GM12878 (cell line): ENCODE measurements around the gene ATP2A2. TPM values are rescaled to one million over a fixed set of nuclear protein-coding genes. Genes with fewer than 3 reads are reported as not detected.

ENCODE experiments used
- BCL3 ChIP-seq: IDR thresholded peaks from 2 replicates; pipeline ENCODE4 v1.6.1; 2011; ENCODE audit warnings: borderline replicate concordance, low read depth, mild to moderate bottlenecking, moderate library complexity, low read length; ENCODE audit not compliant: insufficient read depth, poor library complexity, severe bottlenecking
- CBX5 ChIP-seq: sonication (generic); IDR thresholded peaks from 2 replicates; pipeline ENCODE4 v1.6.1; 2016; ENCODE audit warnings: low read depth, moderate library complexity, mild to moderate bottlenecking, inconsistent platforms
- DPF2 ChIP-seq: fragments of 450-650 bp; IDR thresholded peaks from 2 replicates; pipeline ENCODE4 v1.6.1; 2017; ENCODE audit warnings: mild to moderate bottlenecking
- EGR1 ChIP-seq, 2 experiments: IDR thresholded peaks; 1 replicate in 1 of 2; 2 replicates in 1 of 2; pipeline ENCODE4 v1.6.1; 2011 to 2012; ENCODE audit warnings: low read depth in 2 of 2, low read length in 2 of 2, borderline replicate concordance in 1 of 2, mild to moderate bottlenecking in 1 of 2, moderate library complexity in 1 of 2
- IKZF1 ChIP-seq: fragments of 450-650 bp; conservative IDR thresholded peaks from 2 replicates; pipeline ENCODE4 v1.6.1; 2017; ENCODE audit warnings: antibody characterized with exemption, mild to moderate bottlenecking
- KLF5 ChIP-seq: fragments of 450-650 bp; IDR thresholded peaks from 2 replicates; pipeline ENCODE4 v1.6.1; 2014; ENCODE audit warnings: mild to moderate bottlenecking; ENCODE audit not compliant: partially characterized antibody
- MTA2 ChIP-seq: fragments of 450-650 bp; IDR thresholded peaks from 2 replicates; pipeline ENCODE4 v1.6.1; 2016; ENCODE audit warnings: low read depth, mild to moderate bottlenecking, moderate library complexity
- NBN ChIP-seq: fragments of 450-650 bp; IDR thresholded peaks from 2 replicates; pipeline ENCODE4 v1.6.1; 2016
- NFXL1 ChIP-seq: fragments of 450-650 bp; IDR thresholded peaks from 2 replicates; pipeline ENCODE4 v1.6.1; 2017; ENCODE audit warnings: antibody characterized with exemption, mild to moderate bottlenecking, borderline replicate concordance
- NFYB ChIP-seq: IDR thresholded peaks from 2 replicates; pipeline ENCODE4 v1.6.1; 2011; ENCODE audit warnings: low read depth, mild to moderate bottlenecking, low read length, improper control_type of control experiment, moderate library complexity; ENCODE audit not compliant: insufficient read depth
- NR2C1 ChIP-seq: fragments of 450-650 bp; IDR thresholded peaks from 2 replicates; pipeline ENCODE4 v1.6.1; 2017; ENCODE audit warnings: antibody characterized with exemption, mild to moderate bottlenecking, moderate library complexity
- PAX5 ChIP-seq: IDR thresholded peaks from 2 replicates; pipeline ENCODE4 v1.6.1; 2011; ENCODE audit warnings: low read depth, low read length, borderline replicate concordance
- POLR2AphosphoS2 ChIP-seq: IDR thresholded peaks from 2 replicates; pipeline ENCODE4 v1.6.1; 2011; ENCODE audit warnings: low read depth, mild to moderate bottlenecking, low read length, improper control_type of control experiment, moderate library complexity
- RFX5 ChIP-seq: IDR thresholded peaks from 2 replicates; pipeline ENCODE4 v1.6.1; 2011; ENCODE audit warnings: low read depth, low read length, improper control_type of control experiment
- RUNX3 ChIP-seq: IDR thresholded peaks from 2 replicates; pipeline ENCODE4 v1.6.1; 2012; ENCODE audit warnings: low read length, inconsistent platforms
- SREBF2 ChIP-seq: IDR thresholded peaks from 2 replicates; pipeline ENCODE4 v1.6.1; 2012; ENCODE audit warnings: mild to moderate bottlenecking, low read length
- TAF1 ChIP-seq: IDR thresholded peaks from 2 replicates; pipeline ENCODE4 v1.6.1; 2011; ENCODE audit warnings: mild to moderate bottlenecking, low read depth, low read length, borderline replicate concordance
- TARDBP ChIP-seq: IDR thresholded peaks from 2 replicates; pipeline ENCODE4 v1.6.1; 2016; ENCODE audit warnings: borderline replicate concordance
- TCF12 ChIP-seq: IDR thresholded peaks from 2 replicates; pipeline ENCODE4 v1.6.1; 2011; ENCODE audit warnings: low read depth, mild to moderate bottlenecking, low read length
- TCF7 ChIP-seq: IDR thresholded peaks from 2 replicates; pipeline ENCODE4 v1.6.1; 2014; ENCODE audit warnings: antibody characterized with exemption, borderline replicate concordance
- ZBTB11 ChIP-seq: fragments of 450-650 bp; formaldehyde crosslinking; IDR thresholded peaks from 2 replicates; pipeline ENCODE4 v1.5.0; 2022; ENCODE audit warnings: mild to moderate bottlenecking, missing genetic modification characterization
- ZNF207 ChIP-seq: fragments of 450-650 bp; IDR thresholded peaks from 2 replicates; pipeline ENCODE4 v1.6.1; 2014; ENCODE audit warnings: antibody characterized with exemption, mild to moderate bottlenecking, borderline replicate concordance
- ZNF622 ChIP-seq: fragments of 450-650 bp; IDR thresholded peaks from 2 replicates; pipeline ENCODE4 v1.6.1; 2017; ENCODE audit warnings: mild to moderate bottlenecking, inconsistent platforms
- polyA plus RNA-seq, 11 experiments: library from polyadenylated mRNA; depleted of rRNA in 4 of 11; unstranded in 6 of 11; stranded (reverse) in 5 of 11; fragments of >200 nt; fragmentation: Nextera tagmentation in 4 of 11; fragmentation: Illumina TruSeq in 1 of 11; extraction: Ambion mirVana in 4 of 11; extraction: Trizol in 1 of 11; gene quantifications; 1 replicate in 1 of 11; 2 replicates in 10 of 11; pipeline versions ENCODE4 v1.2.1 to v1.2.3, GENCODE V29; 2011 to 2016; ENCODE audit warnings: inconsistent platforms in 2 of 11, missing spikeins in 2 of 11, low read depth in 1 of 11
- total RNA-seq, 4 experiments: library from RNA; depleted of rRNA in 3 of 4; stranded (reverse); fragments of >200 nt in 3 of 4; fragmentation: Illumina TruSeq in 1 of 4; extraction: Trizol in 1 of 4; gene quantifications; 2 replicates each; pipeline versions ENCODE4 v1.2.1 to v1.2.3, GENCODE V29; 2013 to 2021

Gene ATP2A2
- total and polyA plus RNA-seq, 10 of the 15 experiments (the other 5 are each of a cell fraction or from before 2014, with no cell fraction given) = 3.7 to 133 (median 34.4) TPM

- TF ChIP-seq NFYB (no peak), DPF2 (peak; percentile 9; the same call in 1 of the 2 replicates), MTA2 (no peak), BCL3 (peak; percentile 22), TCF7 (no peak), TCF12 (peak; percentile 94), PAX5 (no peak), IKZF1 (peak; percentile 74), ZNF622 (no peak), NFXL1 (no peak), NBN (no peak), NR2C1 (no peak), TARDBP (no peak), KLF5 (no peak), TAF1 (no peak), RUNX3 (peak; percentile 13; the same call in 1 of the 2 replicates), CBX5 (no peak), POLR2AphosphoS2 (no peak), RFX5 (no peak), EGR1 (IDR thresholded peaks at IDR 0.05; ENCODE audit: borderline replicate concordance in 1 of 2, low read depth in 2 of 2, low read length in 2 of 2) (peak in 1 of 2 experiments; percentile 65; a peak in 1 of 3 replicates), SREBF2 (no peak), ZNF207 (no peak), ZBTB11 (CRISPR knock-in tag) (no peak)
- TF ChIP-seq, all 136 proteins: peak for 10
Observed at GRCh38 chr12:110370732-110371231, 89.7 kb downstream of the ATP2A2 start (continued).
